Astrocyte of the spinal cord (primary cell): ENCODE results near the gene PLEKHA5.

Experiments used
- DNase-seq: peaks from one replicate; pipeline ENCODE4 v3.0.0; 2011; ENCODE audit warnings: low read depth, low spot score
- H3K4me3 ChIP-seq: 2 replicates; pipeline ENCODE4 v1.5.1; 2011; ENCODE audit warnings: low read depth, mild to moderate bottlenecking, low read length, moderate library complexity
- CTCF ChIP-seq: IDR thresholded peaks from 2 replicates; pipeline ENCODE4 v1.5.1; 2012; ENCODE audit warnings: low read depth, mild to moderate bottlenecking, low read length, inconsistent platforms
- in situ Hi-C: cut with HindIII; loops from 2 replicates; pipeline ENCODE4 v1.10.0; 2017; ENCODE audit warnings: low sequenced_read_pairs

PLEKHA5 gene

GRCh38 chr12:19191563-19191962 is 62.0 kb downstream of the PLEKHA5 start:
- no peak for TF ChIP-seq CTCF
- DNase-seq: no peak
- in situ Hi-C loops: no loop called here
- H3K4me3 ChIP-seq: no peak overlapping the region

GRCh38 chr12:19192710-19193109 is 63.2 kb downstream of the PLEKHA5 start:
- in situ Hi-C loops: no loop called here
- no peak overlapping the region for H3K4me3 ChIP-seq
- DNase-seq: no peak
- no peak for TF ChIP-seq CTCF

DNA sequence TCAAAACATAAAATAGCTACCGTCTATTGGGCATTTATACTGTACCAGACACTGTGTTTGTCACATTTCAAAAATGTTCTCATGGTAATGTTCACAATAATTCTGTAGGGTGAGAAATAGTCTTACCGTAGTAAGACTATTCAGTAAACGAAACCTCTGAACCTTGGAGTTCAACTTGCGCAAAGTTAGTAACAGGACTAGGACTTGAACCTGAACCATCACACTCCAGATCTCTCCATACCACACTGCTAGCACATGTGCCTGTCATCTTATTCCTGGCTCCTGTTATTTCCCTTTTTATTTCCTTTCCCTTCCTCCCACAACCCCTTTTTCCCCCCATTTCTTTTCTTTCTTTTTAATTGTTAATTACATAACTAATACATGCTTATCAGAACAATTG is 65.4 kb downstream of the PLEKHA5 start:
- in situ Hi-C loops: no loop called here
- no peak for DNase-seq
- no peak overlapping the region for H3K4me3 ChIP-seq
- no peak for TF ChIP-seq CTCF

GRCh38 chr12:19196959-19197630 is 67.6 kb downstream of the PLEKHA5 start:
- no peak for DNase-seq
- no peak for TF ChIP-seq CTCF
- in situ Hi-C loops: no loop called here
- H3K4me3 ChIP-seq: no peak overlapping the region

- DNase-seq: peak; percentile 71
- no peak for TF ChIP-seq CTCF
- no peak overlapping the region for H3K4me3 ChIP-seq
- in situ Hi-C loops: no loop called here
These were observed 68.7 kb downstream of the PLEKHA5 start for GRCh38 chr12:19198272-19198671.

DNA sequence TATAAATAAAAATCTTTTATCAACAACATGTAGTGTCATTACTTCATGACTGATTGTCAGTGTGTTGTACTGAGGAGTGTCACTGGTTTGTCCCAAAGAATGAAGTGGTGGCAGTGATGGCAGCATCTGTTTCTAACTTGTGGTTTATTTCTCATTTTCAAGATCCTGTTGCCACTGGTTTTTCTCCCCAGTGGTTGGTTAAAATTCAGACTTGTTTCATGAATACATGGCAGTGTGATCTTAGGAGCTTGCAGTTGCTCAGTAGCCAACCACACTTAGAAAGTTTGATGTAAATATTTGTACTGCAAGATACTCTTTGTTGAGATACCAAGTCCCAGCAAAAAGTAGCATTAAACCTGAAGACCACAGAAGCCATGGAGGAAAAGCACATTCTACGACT is 69.8 kb downstream of the PLEKHA5 start:
- TF ChIP-seq CTCF: no peak
- no peak overlapping the region for H3K4me3 ChIP-seq
- in situ Hi-C loops: no loop called here
- DNase-seq: no peak
